GM23338 (cell line): ENCODE measurements around the gene ZDHHC7. TPM values are rescaled to one million over a fixed set of nuclear protein-coding genes. Genes with fewer than 3 reads are reported as not detected.

ENCODE experiments used
- ATAC-seq: fragments of 200-7000 bp; cut with Tn5 transposase; 3 replicates; pipeline ENCODE4 v1.9.1; 2020
- DNase-seq: peaks from one replicate; pipeline ENCODE4 v3.0.0-alpha.2; 2015; ENCODE audit warnings: low spot score
- H2AFZ ChIP-seq: fragments of 200-600 bp; sonication (generic); 2 replicates; pipeline ENCODE4 v1.8.0; 2016; ENCODE audit warnings: antibody characterized with exemption, mild to moderate bottlenecking, moderate library complexity
- H3F3A ChIP-seq: fragments of 200-600 bp; sonication (generic); replicated peaks from 2 replicates; pipeline ENCODE4 v1.8.0; 2017; ENCODE audit warnings: antibody characterized with exemption, mixed run types, low read depth
- H3K27ac ChIP-seq: fragments of 200-600 bp; sonication (generic); 2 replicates; pipeline ENCODE4 v1.6.1; 2016; ENCODE audit warnings: low read depth
- H3K27me3 ChIP-seq: fragments of 200-600 bp; sonication (generic); 2 replicates; pipeline ENCODE4 v1.8.0; 2016; ENCODE audit warnings: mild to moderate bottlenecking, mixed run types, moderate library complexity; ENCODE audit not compliant: insufficient read depth
- H3K36me3 ChIP-seq: fragments of 200-600 bp; sonication (generic); 2 replicates; pipeline ENCODE4 v1.8.0; 2016; ENCODE audit warnings: mild to moderate bottlenecking; ENCODE audit not compliant: insufficient read depth
- H3K4me1 ChIP-seq: fragments of 200-600 bp; sonication (generic); 2 replicates; pipeline ENCODE4 v1.8.0; 2016; ENCODE audit warnings: mild to moderate bottlenecking, moderate library complexity; ENCODE audit not compliant: insufficient read depth
- H3K4me2 ChIP-seq: fragments of 200-600 bp; sonication (generic); 2 replicates; pipeline ENCODE4 v1.7.1; 2017; ENCODE audit warnings: mixed run types
- H3K4me3 ChIP-seq: fragments of 200-600 bp; sonication (generic); 2 replicates; pipeline ENCODE4 v1.6.1; 2016; ENCODE audit warnings: mixed run types
- H3K79me2 ChIP-seq: fragments of 200-600 bp; sonication (generic); replicated peaks from 2 replicates; pipeline ENCODE4 v1.8.0; 2017; ENCODE audit warnings: mild to moderate bottlenecking; ENCODE audit not compliant: insufficient read depth
- H3K9me2 ChIP-seq: fragments of 200-600 bp; sonication (generic); 2 replicates; pipeline ENCODE4 v1.8.0; 2017; ENCODE audit not compliant: insufficient read depth
- H4K20me1 ChIP-seq: fragments of 200-600 bp; sonication (generic); replicated peaks from 2 replicates; pipeline ENCODE4 v1.8.0; 2017; ENCODE audit warnings: mild to moderate bottlenecking; ENCODE audit not compliant: insufficient read depth
- H3K27ac Mint-ChIP-seq: 2 replicates; pipeline ENCODE4 v1.8.0; 2020; ENCODE audit warnings: inconsistent platforms, mild to moderate bottlenecking, moderate library complexity, mixed read lengths
- H3K27me3 Mint-ChIP-seq: 3 replicates; pipeline ENCODE4 v1.8.0; 2022; ENCODE audit warnings: low read depth, mild to moderate bottlenecking, moderate library complexity, mixed read lengths, inconsistent platforms; ENCODE audit not compliant: insufficient read depth, poor library complexity
- H3K36me3 Mint-ChIP-seq: 3 replicates; pipeline ENCODE4 v1.8.0; 2021; ENCODE audit warnings: low read depth, mild to moderate bottlenecking, inconsistent platforms, moderate library complexity, mixed read lengths
- H3K4me1 Mint-ChIP-seq: 3 replicates; pipeline ENCODE4 v1.8.0; 2020; ENCODE audit warnings: mild to moderate bottlenecking, inconsistent platforms, mixed read lengths
- H3K4me3 Mint-ChIP-seq: 3 replicates; pipeline ENCODE4 v1.8.0; 2021; ENCODE audit warnings: moderate library complexity, mild to moderate bottlenecking, inconsistent platforms, mixed read lengths
- H3K9me3 Mint-ChIP-seq: 3 replicates; pipeline ENCODE4 v1.8.0; 2020; ENCODE audit warnings: moderate library complexity, mild to moderate bottlenecking, inconsistent platforms, mixed read lengths
- CREB1 ChIP-seq: fragments of 250-450 bp; sonication (Bioruptor Pico); IDR thresholded peaks from 2 replicates; pipeline ENCODE4 v1.5.0; 2020; ENCODE audit warnings: low read depth, mild to moderate bottlenecking, moderate library complexity
- EZH2 ChIP-seq: fragments of 200-600 bp; sonication (generic); IDR thresholded peaks from one replicate; pipeline ENCODE4 v1.8.0; 2017; ENCODE audit warnings: antibody characterized with exemption, mild to moderate bottlenecking, low read depth; ENCODE audit not compliant: unreplicated experiment
- EZH2phosphoT487 ChIP-seq: fragments of 200-600 bp; sonication (generic); IDR thresholded peaks from one replicate; pipeline ENCODE4 v1.8.1; 2018; ENCODE audit warnings: antibody characterized with exemption; ENCODE audit not compliant: unreplicated experiment
- JUNB ChIP-seq: IDR thresholded peaks from one replicate; pipeline ENCODE4 v1.6.1; 2016; ENCODE audit warnings: antibody characterized with exemption; ENCODE audit not compliant: unreplicated experiment
- NANOG ChIP-seq: IDR thresholded peaks from 2 replicates; pipeline ENCODE4 v1.6.1; 2016; ENCODE audit warnings: antibody characterized with exemption, borderline replicate concordance
- POLR2AphosphoS5 ChIP-seq: IDR thresholded peaks from 2 replicates; pipeline ENCODE4 v1.6.1; 2016; ENCODE audit warnings: antibody characterized with exemption, low read depth
- STAT1 ChIP-seq: IDR thresholded peaks from one replicate; pipeline ENCODE4 v1.6.1; 2016; ENCODE audit warnings: antibody characterized with exemption; ENCODE audit not compliant: unreplicated experiment
- ZNF114 ChIP-seq: fragments of 250-450 bp; sonication (Bioruptor Pico); IDR thresholded peaks from 2 replicates; pipeline ENCODE4 v1.5.0; 2020; ENCODE audit warnings: mild to moderate bottlenecking, moderate library complexity
- ZNF331 ChIP-seq: fragments of 250-450 bp; sonication (Bioruptor Pico); IDR thresholded peaks from 2 replicates; pipeline ENCODE4 v1.5.0; 2020; ENCODE audit warnings: low read depth, mild to moderate bottlenecking, moderate library complexity
- polyA plus RNA-seq: library from polyadenylated mRNA; unstranded; fragments of >200 nt; fragmentation: Nextera tagmentation; extraction: Ambion mirVana; gene quantifications from 2 replicates; pipeline ENCODE4 v1.2.1, GENCODE V29; 2016
- total RNA-seq: library from RNA; depleted of rRNA; stranded (reverse); fragments of >200 nt; shearing (Covaris generic); gene quantifications from 2 replicates; pipeline ENCODE4 v1.2.3, GENCODE V29; 2014
- TF ChIP-seq, protein P1 (sequence below): IDR thresholded peaks from 2 replicates; pipeline ENCODE4 v1.6.1; 2016; ENCODE audit warnings: antibody characterized with exemption
- TF ChIP-seq, protein P2 (sequence below): fragments of 250-450 bp; sonication (Bioruptor Pico); IDR thresholded peaks from 2 replicates; pipeline ENCODE4 v1.5.0; 2020; ENCODE audit warnings: mild to moderate bottlenecking, moderate library complexity
- TF ChIP-seq, protein P3 (sequence below): IDR thresholded peaks from one replicate; pipeline ENCODE4 v1.6.1; 2018; ENCODE audit warnings: antibody characterized with exemption; ENCODE audit not compliant: unreplicated experiment
- TF ChIP-seq, protein P4 (sequence below), 2 experiments: fragments of 200-600 bp in 1 of 2; sonication (generic) in 1 of 2; conservative IDR thresholded peaks; 2 replicates each; pipeline versions ENCODE4 v1.5.1 to v1.6.1; 2016 to 2017; ENCODE audit warnings: antibody characterized with exemption in 2 of 2, low read depth in 2 of 2, mild to moderate bottlenecking in 2 of 2, moderate library complexity in 1 of 2

The ZDHHC7 gene
- total and polyA plus RNA-seq, 2 experiments from 2014 or later, result 13.1 to 46.1 TPM

DNA sequence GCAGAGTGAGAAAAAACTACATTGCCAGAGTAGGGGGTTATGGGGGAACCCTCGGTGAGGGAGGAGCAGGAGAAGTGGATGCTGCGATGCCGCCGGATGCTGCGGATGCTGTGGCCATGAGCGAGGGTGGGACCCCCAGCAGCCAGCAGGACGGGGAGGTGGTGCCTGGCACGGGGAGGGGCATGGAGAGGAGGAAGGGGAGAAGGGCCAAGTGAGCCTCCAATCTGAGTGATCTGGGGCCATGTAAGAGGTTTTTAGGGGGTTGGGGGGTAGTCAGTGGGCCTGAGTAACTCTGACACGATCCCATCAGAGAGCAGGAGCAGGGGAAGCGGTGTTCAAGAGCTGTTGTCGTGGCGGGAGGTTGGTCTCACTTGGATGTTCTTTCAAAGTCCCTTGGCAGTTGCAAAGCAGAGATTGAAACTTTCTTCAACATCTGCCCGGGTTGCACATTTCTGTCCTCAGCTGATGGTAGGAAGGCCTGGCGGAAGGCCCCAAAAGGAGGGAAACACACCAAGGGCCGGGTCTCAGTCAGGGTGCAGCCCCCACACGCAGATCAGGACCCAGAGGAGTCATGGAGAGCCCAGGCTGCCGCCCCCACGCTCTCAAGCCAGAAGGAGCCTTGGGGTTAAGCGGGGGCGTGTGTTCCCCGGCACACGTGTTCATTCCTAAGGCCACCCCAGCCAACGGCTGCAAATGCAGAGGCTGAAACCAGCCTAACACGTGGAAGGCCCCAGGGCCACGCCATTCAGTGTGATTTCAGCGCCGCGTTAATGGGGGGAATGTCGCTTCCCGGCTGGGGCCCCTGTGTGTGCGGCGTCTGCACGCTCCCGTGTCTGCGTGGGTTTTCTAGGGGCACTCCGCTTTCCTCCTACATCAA is 81.7 kb downstream of the ZDHHC7 start:
- ATAC-seq, result no peak
- no peaks in the 10 kb centered on the region for H3K4me1 ChIP-seq
- H3K27ac Mint-ChIP-seq, result peak overlapping the region; percentile 42; the same call in 1 of the 2 replicates
- no peaks in the 10 kb centered on the region for H3F3A ChIP-seq
- H3K4me2 ChIP-seq, result no peak overlapping the region
- H3K4me3 ChIP-seq, result no peak overlapping the region
- H2AFZ ChIP-seq, result no peak overlapping the region; the same call in 1 of the 2 replicates
- TF ChIP-seq ZNF114 (CRISPR knock-in tag) (no peak), NANOG (no peak), EZH2phosphoT487 (no peak), POLR2AphosphoS5 (no peak), JUNB (no peak), STAT1 (no peak), CREB1 (CRISPR knock-in tag) (no peak), ZNF331 (CRISPR knock-in tag) (no peak), EZH2 (no peak)
- TF ChIP-seq, protein P1, sequence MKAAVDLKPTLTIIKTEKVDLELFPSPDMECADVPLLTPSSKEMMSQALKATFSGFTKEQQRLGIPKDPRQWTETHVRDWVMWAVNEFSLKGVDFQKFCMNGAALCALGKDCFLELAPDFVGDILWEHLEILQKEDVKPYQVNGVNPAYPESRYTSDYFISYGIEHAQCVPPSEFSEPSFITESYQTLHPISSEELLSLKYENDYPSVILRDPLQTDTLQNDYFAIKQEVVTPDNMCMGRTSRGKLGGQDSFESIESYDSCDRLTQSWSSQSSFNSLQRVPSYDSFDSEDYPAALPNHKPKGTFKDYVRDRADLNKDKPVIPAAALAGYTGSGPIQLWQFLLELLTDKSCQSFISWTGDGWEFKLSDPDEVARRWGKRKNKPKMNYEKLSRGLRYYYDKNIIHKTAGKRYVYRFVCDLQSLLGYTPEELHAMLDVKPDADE, result no peak
- TF ChIP-seq, protein P2, sequence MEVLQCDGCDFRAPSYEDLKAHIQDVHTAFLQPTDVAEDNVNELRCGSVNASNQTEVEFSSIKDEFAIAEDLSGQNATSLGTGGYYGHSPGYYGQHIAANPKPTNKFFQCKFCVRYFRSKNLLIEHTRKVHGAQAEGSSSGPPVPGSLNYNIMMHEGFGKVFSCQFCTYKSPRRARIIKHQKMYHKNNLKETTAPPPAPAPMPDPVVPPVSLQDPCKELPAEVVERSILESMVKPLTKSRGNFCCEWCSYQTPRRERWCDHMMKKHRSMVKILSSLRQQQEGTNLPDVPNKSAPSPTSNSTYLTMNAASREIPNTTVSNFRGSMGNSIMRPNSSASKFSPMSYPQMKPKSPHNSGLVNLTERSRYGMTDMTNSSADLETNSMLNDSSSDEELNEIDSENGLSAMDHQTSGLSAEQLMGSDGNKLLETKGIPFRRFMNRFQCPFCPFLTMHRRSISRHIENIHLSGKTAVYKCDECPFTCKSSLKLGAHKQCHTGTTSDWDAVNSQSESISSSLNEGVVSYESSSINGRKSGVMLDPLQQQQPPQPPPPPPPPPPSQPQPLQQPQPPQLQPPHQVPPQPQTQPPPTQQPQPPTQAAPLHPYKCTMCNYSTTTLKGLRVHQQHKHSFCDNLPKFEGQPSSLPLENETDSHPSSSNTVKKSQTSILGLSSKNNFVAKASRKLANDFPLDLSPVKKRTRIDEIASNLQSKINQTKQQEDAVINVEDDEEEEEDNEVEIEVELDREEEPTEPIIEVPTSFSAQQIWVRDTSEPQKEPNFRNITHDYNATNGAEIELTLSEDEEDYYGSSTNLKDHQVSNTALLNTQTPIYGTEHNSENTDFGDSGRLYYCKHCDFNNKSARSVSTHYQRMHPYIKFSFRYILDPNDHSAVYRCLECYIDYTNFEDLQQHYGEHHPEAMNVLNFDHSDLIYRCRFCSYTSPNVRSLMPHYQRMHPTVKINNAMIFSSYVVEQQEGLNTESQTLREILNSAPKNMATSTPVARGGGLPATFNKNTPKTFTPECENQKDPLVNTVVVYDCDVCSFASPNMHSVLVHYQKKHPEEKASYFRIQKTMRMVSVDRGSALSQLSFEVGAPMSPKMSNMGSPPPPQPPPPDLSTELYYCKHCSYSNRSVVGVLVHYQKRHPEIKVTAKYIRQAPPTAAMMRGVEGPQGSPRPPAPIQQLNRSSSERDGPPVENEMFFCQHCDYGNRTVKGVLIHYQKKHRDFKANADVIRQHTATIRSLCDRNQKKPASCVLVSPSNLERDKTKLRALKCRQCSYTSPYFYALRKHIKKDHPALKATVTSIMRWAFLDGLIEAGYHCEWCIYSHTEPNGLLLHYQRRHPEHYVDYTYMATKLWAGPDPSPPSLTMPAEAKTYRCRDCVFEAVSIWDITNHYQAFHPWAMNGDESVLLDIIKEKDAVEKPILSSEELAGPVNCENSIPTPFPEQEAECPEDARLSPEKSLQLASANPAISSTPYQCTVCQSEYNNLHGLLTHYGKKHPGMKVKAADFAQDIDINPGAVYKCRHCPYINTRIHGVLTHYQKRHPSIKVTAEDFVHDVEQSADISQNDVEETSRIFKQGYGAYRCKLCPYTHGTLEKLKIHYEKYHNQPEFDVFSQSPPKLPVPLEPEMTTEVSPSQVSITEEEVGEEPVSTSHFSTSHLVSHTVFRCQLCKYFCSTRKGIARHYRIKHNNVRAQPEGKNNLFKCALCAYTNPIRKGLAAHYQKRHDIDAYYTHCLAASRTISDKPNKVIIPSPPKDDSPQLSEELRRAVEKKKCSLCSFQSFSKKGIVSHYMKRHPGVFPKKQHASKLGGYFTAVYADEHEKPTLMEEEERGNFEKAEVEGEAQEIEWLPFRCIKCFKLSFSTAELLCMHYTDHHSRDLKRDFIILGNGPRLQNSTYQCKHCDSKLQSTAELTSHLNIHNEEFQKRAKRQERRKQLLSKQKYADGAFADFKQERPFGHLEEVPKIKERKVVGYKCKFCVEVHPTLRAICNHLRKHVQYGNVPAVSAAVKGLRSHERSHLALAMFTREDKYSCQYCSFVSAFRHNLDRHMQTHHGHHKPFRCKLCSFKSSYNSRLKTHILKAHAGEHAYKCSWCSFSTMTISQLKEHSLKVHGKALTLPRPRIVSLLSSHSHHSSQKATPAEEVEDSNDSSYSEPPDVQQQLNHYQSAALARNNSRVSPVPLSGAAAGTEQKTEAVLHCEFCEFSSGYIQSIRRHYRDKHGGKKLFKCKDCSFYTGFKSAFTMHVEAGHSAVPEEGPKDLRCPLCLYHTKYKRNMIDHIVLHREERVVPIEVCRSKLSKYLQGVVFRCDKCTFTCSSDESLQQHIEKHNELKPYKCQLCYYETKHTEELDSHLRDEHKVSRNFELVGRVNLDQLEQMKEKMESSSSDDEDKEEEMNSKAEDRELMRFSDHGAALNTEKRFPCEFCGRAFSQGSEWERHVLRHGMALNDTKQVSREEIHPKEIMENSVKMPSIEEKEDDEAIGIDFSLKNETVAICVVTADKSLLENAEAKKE (CRISPR knock-in tag), result no peak
- TF ChIP-seq, protein P3, sequence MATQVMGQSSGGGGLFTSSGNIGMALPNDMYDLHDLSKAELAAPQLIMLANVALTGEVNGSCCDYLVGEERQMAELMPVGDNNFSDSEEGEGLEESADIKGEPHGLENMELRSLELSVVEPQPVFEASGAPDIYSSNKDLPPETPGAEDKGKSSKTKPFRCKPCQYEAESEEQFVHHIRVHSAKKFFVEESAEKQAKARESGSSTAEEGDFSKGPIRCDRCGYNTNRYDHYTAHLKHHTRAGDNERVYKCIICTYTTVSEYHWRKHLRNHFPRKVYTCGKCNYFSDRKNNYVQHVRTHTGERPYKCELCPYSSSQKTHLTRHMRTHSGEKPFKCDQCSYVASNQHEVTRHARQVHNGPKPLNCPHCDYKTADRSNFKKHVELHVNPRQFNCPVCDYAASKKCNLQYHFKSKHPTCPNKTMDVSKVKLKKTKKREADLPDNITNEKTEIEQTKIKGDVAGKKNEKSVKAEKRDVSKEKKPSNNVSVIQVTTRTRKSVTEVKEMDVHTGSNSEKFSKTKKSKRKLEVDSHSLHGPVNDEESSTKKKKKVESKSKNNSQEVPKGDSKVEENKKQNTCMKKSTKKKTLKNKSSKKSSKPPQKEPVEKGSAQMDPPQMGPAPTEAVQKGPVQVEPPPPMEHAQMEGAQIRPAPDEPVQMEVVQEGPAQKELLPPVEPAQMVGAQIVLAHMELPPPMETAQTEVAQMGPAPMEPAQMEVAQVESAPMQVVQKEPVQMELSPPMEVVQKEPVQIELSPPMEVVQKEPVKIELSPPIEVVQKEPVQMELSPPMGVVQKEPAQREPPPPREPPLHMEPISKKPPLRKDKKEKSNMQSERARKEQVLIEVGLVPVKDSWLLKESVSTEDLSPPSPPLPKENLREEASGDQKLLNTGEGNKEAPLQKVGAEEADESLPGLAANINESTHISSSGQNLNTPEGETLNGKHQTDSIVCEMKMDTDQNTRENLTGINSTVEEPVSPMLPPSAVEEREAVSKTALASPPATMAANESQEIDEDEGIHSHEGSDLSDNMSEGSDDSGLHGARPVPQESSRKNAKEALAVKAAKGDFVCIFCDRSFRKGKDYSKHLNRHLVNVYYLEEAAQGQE, result no peak
- TF ChIP-seq, protein P4, sequence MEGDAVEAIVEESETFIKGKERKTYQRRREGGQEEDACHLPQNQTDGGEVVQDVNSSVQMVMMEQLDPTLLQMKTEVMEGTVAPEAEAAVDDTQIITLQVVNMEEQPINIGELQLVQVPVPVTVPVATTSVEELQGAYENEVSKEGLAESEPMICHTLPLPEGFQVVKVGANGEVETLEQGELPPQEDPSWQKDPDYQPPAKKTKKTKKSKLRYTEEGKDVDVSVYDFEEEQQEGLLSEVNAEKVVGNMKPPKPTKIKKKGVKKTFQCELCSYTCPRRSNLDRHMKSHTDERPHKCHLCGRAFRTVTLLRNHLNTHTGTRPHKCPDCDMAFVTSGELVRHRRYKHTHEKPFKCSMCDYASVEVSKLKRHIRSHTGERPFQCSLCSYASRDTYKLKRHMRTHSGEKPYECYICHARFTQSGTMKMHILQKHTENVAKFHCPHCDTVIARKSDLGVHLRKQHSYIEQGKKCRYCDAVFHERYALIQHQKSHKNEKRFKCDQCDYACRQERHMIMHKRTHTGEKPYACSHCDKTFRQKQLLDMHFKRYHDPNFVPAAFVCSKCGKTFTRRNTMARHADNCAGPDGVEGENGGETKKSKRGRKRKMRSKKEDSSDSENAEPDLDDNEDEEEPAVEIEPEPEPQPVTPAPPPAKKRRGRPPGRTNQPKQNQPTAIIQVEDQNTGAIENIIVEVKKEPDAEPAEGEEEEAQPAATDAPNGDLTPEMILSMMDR (conservative IDR thresholded peaks at IDR 0.05; ENCODE audit: low read depth in 2 of 2), result no peak
- no peaks in the 10 kb centered on the region for H3K9me2 ChIP-seq
- peaks cover 5% of the 10 kb centered on the region for H3K4me1 Mint-ChIP-seq
- no peaks in the 10 kb centered on the region for H3K79me2 ChIP-seq
- no peak for DNase-seq
- no peaks in the 10 kb centered on the region for H3K27me3 ChIP-seq
- no peak overlapping the region for H3K27ac ChIP-seq
- no peaks in the 10 kb centered on the region; the same call in 2 of the 3 replicates for H3K36me3 Mint-ChIP-seq
- H3K4me3 Mint-ChIP-seq, result no peak overlapping the region
- H3K27me3 Mint-ChIP-seq, result peaks cover 5% of the 10 kb centered on the region
- no peaks in the 10 kb centered on the region for H3K36me3 ChIP-seq
- H4K20me1 ChIP-seq, result no peaks in the 10 kb centered on the region
- H3K9me3 Mint-ChIP-seq, result no peaks in the 10 kb centered on the region; the same call in 2 of the 3 replicates
